Tibial nerve (tissue), 4 donors: ENCODE data around the gene C5orf15. TPM values are rescaled to one million over a fixed set of nuclear protein-coding genes. Genes with fewer than 3 reads are reported as not detected.
"Not testable (repeated sequence)": the region's sequence is repeated elsewhere in the genome, so short reads cannot be mapped to it uniquely, and the experiment has no call there.

ENCODE experiments used
- DNase-seq, 2 donors: peaks; one replicate each; pipeline ENCODE4 v3.0.0-alpha.2; 2019; ENCODE audit warnings: low spot score in 2 of 2
- H3K27ac ChIP-seq, 4 donors: fragments of 200-600 bp; sonication (generic) in 3 of 4; one replicate each; pipeline ENCODE4 v1.5.1; 2017 to 2019; ENCODE audit warnings: mild to moderate bottlenecking in 1 of 4
- H3K27me3 ChIP-seq, 2 donors: fragments of 200-600 bp; sonication (generic) in 1 of 2; one replicate each; pipeline versions ENCODE4 v1.5.1 to v1.6.0; 2017 to 2019
- H3K36me3 ChIP-seq, 3 donors: fragments of 200-600 bp; sonication (generic); one replicate each; pipeline ENCODE4 v1.5.1; 2018 to 2019
- H3K4me1 ChIP-seq, 4 donors: fragments of 200-600 bp; sonication (generic) in 3 of 4; one replicate each; pipeline ENCODE4 v1.5.1; 2017 to 2019
- H3K4me3 ChIP-seq, 4 donors: fragments of 200-600 bp; sonication (generic) in 3 of 4; one replicate each; pipeline ENCODE4 v1.5.1; 2017 to 2019; ENCODE audit warnings: mild to moderate bottlenecking in 1 of 4, moderate library complexity in 1 of 4
- H3K9me3 ChIP-seq, 4 donors: fragments of 200-600 bp; sonication (generic) in 3 of 4; one replicate each; pipeline ENCODE4 v1.5.1; 2017 to 2019
- EP300 ChIP-seq, 2 donors: sonication (generic); formaldehyde crosslinking; IDR thresholded peaks; one replicate each; pipeline ENCODE4 v1.6.1; 2017; ENCODE audit warnings: antibody characterized with exemption in 2 of 2, mild to moderate bottlenecking in 1 of 2
- POLR2A ChIP-seq, 2 donors: fragments of 450-650 bp; IDR thresholded peaks; one replicate each; pipeline ENCODE4 v1.6.1; 2017; ENCODE audit warnings: antibody characterized with exemption in 2 of 2, mild to moderate bottlenecking in 2 of 2, moderate library complexity in 2 of 2
- WGBS, 2 donors: methylation state at CpG; one replicate each; pipeline ENCODE4 v1.1.5; 2018; 5-methylcytosine and 5-hydroxymethylcytosine counted together
- total RNA-seq, 4 donors: library from RNA; depleted of rRNA; stranded (reverse); fragments of >200 nt; gene quantifications; one replicate each; pipeline ENCODE4 v1.1.0, GENCODE V29; 2016
- TF ChIP-seq, protein P1 (sequence below), 5 experiments: fragments of 200-600 bp in 3 of 5; fragments of 450-650 bp in 2 of 5; sonication (generic) in 3 of 5; IDR thresholded peaks; one replicate each; pipeline ENCODE4 v1.5.1; 2016 to 2019; ENCODE audit warnings: antibody characterized with exemption in 5 of 5, mild to moderate bottlenecking in 3 of 5, moderate library complexity in 2 of 5

C5orf15 gene
- total RNA-seq, 4 donors from 2014 or later, result 27.6 to 34.3 (median 32.9) TPM

DNA sequence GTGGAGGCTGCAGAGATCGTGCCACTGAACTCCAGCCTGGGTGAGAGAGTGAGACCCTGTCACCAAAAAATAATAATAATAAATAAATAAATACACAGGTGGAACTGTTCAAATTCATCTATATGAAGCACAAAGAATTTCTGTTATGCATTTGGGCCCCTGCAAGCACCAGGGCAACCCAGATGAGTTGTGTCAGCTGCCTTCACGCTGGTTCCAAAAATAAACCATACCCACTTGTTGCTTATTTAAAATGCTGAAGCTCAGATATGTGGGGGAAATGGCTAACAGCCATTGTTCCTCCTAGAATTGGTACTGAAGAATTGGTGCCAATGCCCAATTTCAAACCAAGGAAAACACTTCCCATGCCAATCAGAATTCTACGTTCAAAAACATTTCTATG lies 10.5 kb upstream of the C5orf15 start:
- no peaks in the 10 kb centered on the region for H3K9me3 ChIP-seq
- no peaks in the 10 kb centered on the region for H3K27me3 ChIP-seq
- H3K36me3 ChIP-seq, result peaks cover 5 to 80% (median 10%) of the 10 kb centered on the region in 3 donors
- TF ChIP-seq EP300 (IDR thresholded peaks at IDR 0.05), result no peak
- TF ChIP-seq POLR2A (IDR thresholded peaks at IDR 0.05), result no peak
- TF ChIP-seq, protein P1, sequence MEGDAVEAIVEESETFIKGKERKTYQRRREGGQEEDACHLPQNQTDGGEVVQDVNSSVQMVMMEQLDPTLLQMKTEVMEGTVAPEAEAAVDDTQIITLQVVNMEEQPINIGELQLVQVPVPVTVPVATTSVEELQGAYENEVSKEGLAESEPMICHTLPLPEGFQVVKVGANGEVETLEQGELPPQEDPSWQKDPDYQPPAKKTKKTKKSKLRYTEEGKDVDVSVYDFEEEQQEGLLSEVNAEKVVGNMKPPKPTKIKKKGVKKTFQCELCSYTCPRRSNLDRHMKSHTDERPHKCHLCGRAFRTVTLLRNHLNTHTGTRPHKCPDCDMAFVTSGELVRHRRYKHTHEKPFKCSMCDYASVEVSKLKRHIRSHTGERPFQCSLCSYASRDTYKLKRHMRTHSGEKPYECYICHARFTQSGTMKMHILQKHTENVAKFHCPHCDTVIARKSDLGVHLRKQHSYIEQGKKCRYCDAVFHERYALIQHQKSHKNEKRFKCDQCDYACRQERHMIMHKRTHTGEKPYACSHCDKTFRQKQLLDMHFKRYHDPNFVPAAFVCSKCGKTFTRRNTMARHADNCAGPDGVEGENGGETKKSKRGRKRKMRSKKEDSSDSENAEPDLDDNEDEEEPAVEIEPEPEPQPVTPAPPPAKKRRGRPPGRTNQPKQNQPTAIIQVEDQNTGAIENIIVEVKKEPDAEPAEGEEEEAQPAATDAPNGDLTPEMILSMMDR (IDR thresholded peaks at IDR 0.05), result no peak
- 82 to 86% methylated on average over 3 of the region's 3 CpGs for WGBS, 2 donors
- peaks cover 0 to 21% (median 2%) of the 10 kb centered on the region in 4 donors for H3K4me1 ChIP-seq
- DNase-seq, result no peak
- peak overlapping the region in 1 of 4 donors; percentile 73 for H3K27ac ChIP-seq
- no peak overlapping the region for H3K4me3 ChIP-seq

GRCh38 chr5:133977858-133978257 lies 9.4 kb upstream of the C5orf15 start:
- H3K27me3 ChIP-seq, result no peaks in the 10 kb centered on the region
- no peak for DNase-seq
- no peak overlapping the region for H3K4me3 ChIP-seq
- peaks cover 5 to 83% (median 10%) of the 10 kb centered on the region in 3 donors for H3K36me3 ChIP-seq
- peak overlapping the region in 2 of 4 donors; percentile 27 to 73 for H3K27ac ChIP-seq
- WGBS, 2 donors, result 33 to 38% methylated on average over 1 of the region's 1 CpG
- H3K4me1 ChIP-seq, result peaks cover 0 to 21% (median 2%) of the 10 kb centered on the region in 4 donors
- H3K9me3 ChIP-seq, result no peaks in the 10 kb centered on the region
- TF ChIP-seq EP300 (IDR thresholded peaks at IDR 0.05) (no peak), POLR2A (IDR thresholded peaks at IDR 0.05) (no peak)
- TF ChIP-seq, protein P1 (IDR thresholded peaks at IDR 0.05), result no peak

DNA sequence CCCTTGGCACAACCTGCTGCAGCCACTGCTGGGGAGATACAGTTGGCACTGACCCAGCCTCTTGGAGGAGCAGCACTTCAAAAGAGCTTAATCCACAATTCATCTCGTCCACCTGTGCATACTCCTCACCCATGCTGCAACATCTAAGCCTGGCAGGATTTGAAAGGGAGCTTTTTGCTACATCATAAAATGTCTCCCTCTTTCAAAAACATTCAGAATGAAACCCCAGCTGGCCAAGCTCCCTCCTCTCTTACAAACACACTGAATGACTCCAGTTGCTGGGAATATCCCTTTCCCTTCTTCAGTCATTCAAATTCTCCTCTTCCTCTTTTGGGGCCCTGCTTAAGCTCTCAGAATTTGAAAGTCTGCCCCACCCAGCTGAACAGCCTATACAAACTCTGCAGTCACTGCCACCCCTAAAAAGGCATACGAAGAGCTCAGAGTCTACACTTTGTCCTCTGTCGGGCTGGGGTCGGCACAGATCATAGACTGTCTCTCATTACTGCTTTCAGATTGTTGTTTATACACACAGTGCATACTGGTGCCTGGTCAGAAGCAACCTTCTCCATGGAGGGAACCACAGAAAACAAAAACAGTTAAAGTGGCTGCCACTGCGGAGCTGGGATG lies 8.8 kb upstream of the C5orf15 start:
- Histone ChIP-seq H3K27ac (peak overlapping the region in 2 of 4 donors; percentile 27 to 73), H3K4me1 (peaks cover 0 to 21% (median 2%) of the 10 kb centered on the region in 4 donors), H3K9me3 (no peaks in the 10 kb centered on the region), H3K27me3 (no peaks in the 10 kb centered on the region), H3K4me3 (no peak overlapping the region), H3K36me3 (peaks cover 5 to 83% (median 10%) of the 10 kb centered on the region in 3 donors)
- 41 to 47% methylated on average over 5 of the region's 5 CpGs for WGBS, 2 donors
- DNase-seq, result no peak
- TF ChIP-seq POLR2A (IDR thresholded peaks at IDR 0.05), result no peak
- TF ChIP-seq, protein P1 (IDR thresholded peaks at IDR 0.05), result no peak
- no peak for TF ChIP-seq EP300 (IDR thresholded peaks at IDR 0.05)

DNA sequence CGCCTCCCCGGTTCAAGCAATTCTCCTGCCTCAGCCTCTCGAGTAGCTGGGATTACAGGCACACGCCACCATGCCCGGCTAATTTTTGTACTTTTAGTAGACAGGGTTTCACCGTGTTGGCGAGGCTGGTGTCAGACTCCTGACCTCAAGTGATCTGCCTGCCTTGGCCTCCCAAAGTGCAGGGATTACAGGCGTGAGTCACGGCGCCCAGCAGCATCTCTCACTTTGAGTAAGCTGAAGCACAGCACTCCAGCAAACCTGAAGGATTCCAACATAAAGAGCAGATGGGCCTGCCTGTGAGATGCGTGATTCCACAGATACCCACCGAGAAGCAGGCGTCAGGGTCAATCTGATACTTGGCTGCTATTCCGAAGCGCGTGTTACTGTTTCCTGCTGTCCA lies 7.1 kb upstream of the C5orf15 start:
- WGBS, 2 donors, result 93 to 96% methylated on average over 16 of the region's 16 CpGs
- Histone ChIP-seq H3K4me1 (peaks cover 0 to 21% (median 2%) of the 10 kb centered on the region in 4 donors), H3K36me3 (peaks cover 5 to 79% (median 10%) of the 10 kb centered on the region in 3 donors)
- H3K4me3 ChIP-seq, DNase-seq, H3K27me3 ChIP-seq, H3K9me3 ChIP-seq, H3K27ac ChIP-seq: not testable (repeated sequence)

GRCh38 chr5:133974142-133974541 lies 5.7 kb upstream of the C5orf15 start:
- TF ChIP-seq, protein P1 (IDR thresholded peaks at IDR 0.05), result no peak
- Histone ChIP-seq H3K36me3 (peaks cover 5 to 77% (median 10%) of the 10 kb centered on the region in 3 donors), H3K27ac (no peak overlapping the region), H3K27me3 (no peaks in the 10 kb centered on the region), H3K4me3 (no peak overlapping the region), H3K9me3 (no peaks in the 10 kb centered on the region), H3K4me1 (peaks cover 0 to 29% (median 6%) of the 10 kb centered on the region in 4 donors)
- no peak for DNase-seq
- WGBS, 2 donors, result 91 to 93% methylated on average over 6 of the region's 6 CpGs
